ENCODE data around the gene KRTAP10-3.
"Not testable (repeated sequence)": the region's sequence is repeated elsewhere in the genome, so short reads cannot be mapped to it uniquely, and the experiment has no call there.

KRTAP10-3 gene

DNA sequence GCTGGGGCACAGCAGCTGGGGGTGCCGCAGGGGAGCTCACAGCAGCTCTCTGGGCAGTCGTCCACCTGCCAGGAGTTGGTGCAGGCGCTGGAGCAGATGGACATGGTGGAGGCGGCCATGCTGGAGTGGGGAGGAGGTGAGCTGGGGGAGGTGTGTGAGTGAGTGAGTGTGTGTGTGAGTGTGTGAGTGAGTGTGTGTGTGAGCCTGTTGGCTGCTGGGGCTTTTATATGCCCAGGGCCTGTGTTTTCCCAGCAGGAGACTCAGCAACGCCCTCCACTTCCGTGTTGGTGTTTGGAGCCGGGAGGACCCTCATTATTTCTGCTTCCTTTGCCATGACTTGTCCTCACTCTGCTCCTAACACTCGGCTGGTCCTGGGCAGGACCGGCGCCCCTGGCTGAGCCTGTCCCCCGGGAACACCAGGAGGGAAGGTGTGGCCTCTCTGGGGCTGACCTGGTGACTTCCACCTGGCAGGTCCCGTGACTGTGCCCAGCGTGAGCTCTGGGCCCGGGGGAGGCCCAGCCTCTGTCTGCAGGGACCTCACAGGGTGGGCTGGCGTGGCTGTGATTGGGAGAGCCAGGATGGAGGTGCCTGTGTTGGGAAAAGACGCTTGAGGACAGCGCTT, 7.1 kb downstream of the KRTAP10-3 start, which contains the start of gene KRTAP10-2:
TSS of gene KRTAP10-2 (minus strand) at position 166 of the 622 bp plus-strand sequence. CDS start at position 119, 47 bp downstream.
- Histone ChIP-seq H3K9me3 (peaks cover 5 to 11% (median 5%) of the 10 kb centered on the region in 3 donors), H3K27ac (no peak within 1 kb of the TSS), H3K36me3 (no peaks in the 10 kb centered on the region), H3K27me3 (peaks cover 0 to 47% of the 10 kb centered on the region in 2 donors), H3K4me1 (no peaks in the 10 kb centered on the region), H3K4me3 (no peak within 1 kb of the TSS)
- DNase-seq: peak; percentile 17 to 55
- intact Hi-C loops (cut with DNase I; ENCODE audit: low total_unique reads): no loop called here
- TF ChIP-seq, protein P1, sequence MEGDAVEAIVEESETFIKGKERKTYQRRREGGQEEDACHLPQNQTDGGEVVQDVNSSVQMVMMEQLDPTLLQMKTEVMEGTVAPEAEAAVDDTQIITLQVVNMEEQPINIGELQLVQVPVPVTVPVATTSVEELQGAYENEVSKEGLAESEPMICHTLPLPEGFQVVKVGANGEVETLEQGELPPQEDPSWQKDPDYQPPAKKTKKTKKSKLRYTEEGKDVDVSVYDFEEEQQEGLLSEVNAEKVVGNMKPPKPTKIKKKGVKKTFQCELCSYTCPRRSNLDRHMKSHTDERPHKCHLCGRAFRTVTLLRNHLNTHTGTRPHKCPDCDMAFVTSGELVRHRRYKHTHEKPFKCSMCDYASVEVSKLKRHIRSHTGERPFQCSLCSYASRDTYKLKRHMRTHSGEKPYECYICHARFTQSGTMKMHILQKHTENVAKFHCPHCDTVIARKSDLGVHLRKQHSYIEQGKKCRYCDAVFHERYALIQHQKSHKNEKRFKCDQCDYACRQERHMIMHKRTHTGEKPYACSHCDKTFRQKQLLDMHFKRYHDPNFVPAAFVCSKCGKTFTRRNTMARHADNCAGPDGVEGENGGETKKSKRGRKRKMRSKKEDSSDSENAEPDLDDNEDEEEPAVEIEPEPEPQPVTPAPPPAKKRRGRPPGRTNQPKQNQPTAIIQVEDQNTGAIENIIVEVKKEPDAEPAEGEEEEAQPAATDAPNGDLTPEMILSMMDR (IDR thresholded peaks at IDR 0.05): no peak

DNA sequence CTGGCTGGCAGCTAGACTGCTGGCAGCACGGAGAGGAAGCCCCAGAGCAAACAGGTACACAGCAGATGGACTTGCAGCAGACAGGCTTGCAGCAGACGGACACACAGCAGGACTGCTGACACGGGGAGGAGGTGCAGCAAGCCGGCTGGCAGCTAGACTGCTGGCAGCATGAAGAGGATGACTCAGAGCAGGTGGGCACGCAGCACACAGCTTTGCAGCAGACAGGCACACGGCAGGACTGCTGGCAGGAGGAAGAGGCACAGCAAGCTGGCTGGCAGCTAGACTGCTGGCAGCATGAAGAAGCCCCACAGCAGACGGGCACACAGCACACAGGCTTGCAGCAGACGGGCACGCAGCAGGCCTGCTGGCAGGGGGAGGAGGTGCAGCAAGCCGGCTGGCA, 7.8 kb downstream of the KRTAP10-3 start:
- Histone ChIP-seq H3K27ac (no peak overlapping the region), H3K9me3 (peaks cover 6 to 16% (median 9%) of the 10 kb centered on the region in 3 donors), H3K27me3 (peaks cover 0 to 41% of the 10 kb centered on the region in 2 donors), H3K4me1 (no peaks in the 10 kb centered on the region), H3K36me3 (no peaks in the 10 kb centered on the region), H3K4me3 (no peak overlapping the region)
- DNase-seq: peak in 1 of 2 donors; percentile 5
- intact Hi-C loops (cut with DNase I; ENCODE audit: low total_unique reads): no loop called here
- TF ChIP-seq, protein P1 (IDR thresholded peaks at IDR 0.05): no peak

DNA sequence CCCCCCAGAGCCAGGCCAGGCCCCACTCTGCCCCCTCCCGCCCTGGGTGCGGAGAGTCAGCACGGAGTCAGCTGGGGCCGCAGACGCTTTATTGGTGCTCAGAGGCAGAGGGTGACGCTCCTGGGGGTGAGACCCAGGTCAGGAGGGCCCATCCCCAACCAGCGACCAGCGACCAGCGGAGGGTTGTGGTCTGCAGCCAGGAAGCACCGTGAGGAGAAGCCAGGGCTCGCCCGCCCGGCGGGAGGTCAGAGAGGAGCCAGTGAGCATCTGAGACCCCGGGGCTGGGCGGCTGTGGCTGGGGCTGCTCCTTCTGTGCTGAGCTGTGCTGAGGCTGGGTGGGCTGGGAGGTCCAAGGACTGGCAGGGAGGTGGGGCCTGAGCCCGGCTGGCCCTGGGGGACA, 8.3 kb downstream of the KRTAP10-3 start:
- H3K9me3 ChIP-seq: peaks cover 6 to 14% (median 9%) of the 10 kb centered on the region in 3 donors
- H3K36me3 ChIP-seq; H3K4me1 ChIP-seq; H3K4me3 ChIP-seq; intact Hi-C loops (cut with DNase I; ENCODE audit: low total_unique reads); H3K27ac ChIP-seq: not testable (repeated sequence)
- DNase-seq: peak; percentile 16 to 55
- H3K27me3 ChIP-seq: peaks cover 0 to 36% of the 10 kb centered on the region in 2 donors

DNA sequence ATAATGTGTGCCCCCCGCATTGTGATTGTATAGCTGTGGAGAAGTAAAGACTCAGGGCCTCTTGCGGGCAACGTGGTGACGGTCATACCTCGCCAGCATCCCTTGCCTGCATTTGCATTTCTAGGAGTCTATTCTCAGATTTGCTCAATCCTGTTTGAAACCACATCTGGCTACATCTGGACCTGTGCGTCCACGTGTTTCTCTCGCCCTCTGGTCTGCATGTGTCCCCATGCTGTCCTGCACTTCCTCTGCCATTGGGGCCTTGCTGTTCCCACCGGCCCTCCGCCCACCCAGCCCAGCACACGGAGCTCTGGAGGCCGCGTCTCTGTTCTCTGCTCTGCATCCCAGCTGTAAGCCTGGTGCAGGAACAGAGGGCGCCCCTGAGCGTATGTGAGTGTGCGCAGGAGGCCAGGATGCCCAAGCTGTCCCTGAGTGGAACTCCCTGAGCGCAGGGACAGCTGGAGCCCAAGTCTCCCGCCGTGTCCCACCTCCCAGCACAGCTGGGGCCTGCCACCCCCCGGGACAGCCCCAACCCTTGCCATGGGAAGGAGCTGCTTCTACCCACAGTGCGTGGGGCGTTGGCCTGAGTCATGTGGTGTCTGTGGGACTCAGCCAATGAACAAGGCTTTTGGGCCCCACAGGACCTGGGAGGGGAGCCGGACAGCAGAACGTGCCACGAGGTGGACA, 8.9 kb downstream of the KRTAP10-3 start:
- H3K27me3 ChIP-seq: peaks cover 0 to 33% of the 10 kb centered on the region in 2 donors
- TF ChIP-seq, protein P1 (IDR thresholded peaks at IDR 0.05): no peak
- H3K27ac ChIP-seq: no peak overlapping the region
- H3K36me3 ChIP-seq: no peaks in the 10 kb centered on the region
- no peaks in the 10 kb centered on the region for H3K4me1 ChIP-seq
- peak; percentile 12 to 53 for DNase-seq
- H3K4me3 ChIP-seq: no peak overlapping the region
- intact Hi-C loops (cut with DNase I; ENCODE audit: low total_unique reads): no loop called here
- H3K9me3 ChIP-seq: peaks cover 6 to 13% (median 9%) of the 10 kb centered on the region in 3 donors

DNA sequence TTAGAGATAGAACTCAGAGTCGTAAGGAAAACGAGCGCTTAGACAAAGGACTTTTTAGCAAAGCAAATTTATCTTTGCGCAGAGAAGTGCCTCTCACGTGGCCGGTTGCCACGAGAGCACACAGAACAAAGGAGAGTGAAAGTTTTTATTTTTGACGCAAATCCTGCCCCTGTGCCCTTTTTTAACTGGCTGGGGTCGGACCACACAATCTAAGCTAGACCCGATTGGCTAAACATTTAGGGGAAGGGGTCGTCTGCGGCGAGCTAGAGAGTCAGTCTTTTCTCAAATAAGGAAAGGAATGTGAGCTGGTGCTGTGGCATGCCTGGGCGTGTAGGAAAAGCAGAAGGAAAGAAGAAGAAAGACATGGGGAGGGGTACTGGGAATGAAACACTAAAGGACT, 9.7 kb downstream of the KRTAP10-3 start:
- no peaks in the 10 kb centered on the region for H3K36me3 ChIP-seq
- peaks cover 6 to 9% (median 6%) of the 10 kb centered on the region in 3 donors for H3K9me3 ChIP-seq
- TF ChIP-seq, protein P1 (IDR thresholded peaks at IDR 0.05): no peak
- H3K4me3 ChIP-seq: no peak overlapping the region
- intact Hi-C loops (cut with DNase I; ENCODE audit: low total_unique reads): no loop called here
- peak in 1 of 2 donors; percentile 4 for DNase-seq
- no peaks in the 10 kb centered on the region for H3K4me1 ChIP-seq
- H3K27ac ChIP-seq: no peak overlapping the region
- H3K27me3 ChIP-seq: peaks cover 0 to 29% of the 10 kb centered on the region in 2 donors

DNA sequence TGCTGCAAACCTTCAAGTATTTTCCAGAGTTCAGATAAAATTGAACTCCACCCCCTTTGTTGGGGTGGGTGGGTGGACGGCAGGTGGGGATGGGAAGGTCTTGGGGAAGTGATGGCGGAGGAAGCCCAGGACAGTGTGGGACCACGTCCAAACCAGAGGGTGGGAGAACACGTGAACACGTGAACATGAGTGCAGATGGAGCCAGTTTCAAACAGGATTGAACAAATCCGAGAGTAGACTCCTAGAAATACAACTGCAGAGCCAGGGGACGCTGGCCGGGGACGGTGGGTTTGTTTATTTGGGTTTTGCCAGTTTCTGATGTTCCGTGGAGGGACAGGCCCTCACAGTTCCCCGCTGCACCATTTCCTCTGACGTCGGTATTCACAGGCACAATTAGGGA, 10.2 kb downstream of the KRTAP10-3 start:
- no peak overlapping the region for H3K4me3 ChIP-seq
- H3K36me3 ChIP-seq: no peaks in the 10 kb centered on the region
- peaks cover 0 to 29% of the 10 kb centered on the region in 2 donors for H3K27me3 ChIP-seq
- peak in 1 of 2 donors; percentile 9 for DNase-seq
- TF ChIP-seq, protein P1 (IDR thresholded peaks at IDR 0.05): no peak
- no peak overlapping the region for H3K27ac ChIP-seq
- peaks cover 6 to 13% (median 6%) of the 10 kb centered on the region in 3 donors for H3K9me3 ChIP-seq
- no peaks in the 10 kb centered on the region for H3K4me1 ChIP-seq
- intact Hi-C loops (cut with DNase I; ENCODE audit: low total_unique reads): no loop called here
